ENCODE measurements around the gene SAA4. TPM values are rescaled to one million over a fixed set of nuclear protein-coding genes. Genes with fewer than 3 reads are reported as not detected.

The SAA4 gene
- polyA plus RNA-seq, 2 of the 4 experiments (the other 2 are of a cell fraction): not detected

GRCh38 chr11:18225913-18226312 lies 10.7 kb downstream of the SAA4 start:
- TF ChIP-seq NFE2L2 (conservative IDR thresholded peaks at IDR 0.05; ENCODE audit: low read length): no peak
- no peak for TF ChIP-seq CBX8 (IDR thresholded peaks at IDR 0.05)
- TF ChIP-seq RARB (CRISPR knock-in tag; IDR thresholded peaks at IDR 0.05): no peak
- TF ChIP-seq CBX2 (IDR thresholded peaks at IDR 0.05; ENCODE audit: borderline replicate concordance, low read depth): no peak
- TF ChIP-seq NR3C1 (IDR thresholded peaks at IDR 0.05): no peak
- TF ChIP-seq FOSB (CRISPR knock-in tag; IDR thresholded peaks at IDR 0.05): no peak
- no peak for TF ChIP-seq ATOH8 (CRISPR knock-in tag; IDR thresholded peaks at IDR 0.05; ENCODE audit: low read depth)
- no peak for TF ChIP-seq CHD2 (IDR thresholded peaks at IDR 0.05; ENCODE audit: low read length, partially characterized antibody)
- no peak for TF ChIP-seq HOXB13 (CRISPR knock-in tag; IDR thresholded peaks at IDR 0.05; ENCODE audit: low read depth)
- TF ChIP-seq HOXB5 (CRISPR knock-in tag; IDR thresholded peaks at IDR 0.05): no peak
- no peak for TF ChIP-seq BHLHE40 (IDR thresholded peaks at IDR 0.05; ENCODE audit: low read depth, low read length)
- TF ChIP-seq CTCF (IDR thresholded peaks at IDR 0.05): no peak
- no peak for TF ChIP-seq JUN (IDR thresholded peaks at IDR 0.05)
- no peak for TF ChIP-seq EP300 (IDR thresholded peaks at IDR 0.05)
- no peak for TF ChIP-seq POLR2A (IDR thresholded peaks at IDR 0.05; ENCODE audit: low read length)
- no peak for TF ChIP-seq JUNB (IDR thresholded peaks at IDR 0.05)
- no peak for TF ChIP-seq CEBPB (IDR thresholded peaks at IDR 0.05)
- TF ChIP-seq CHD4 (IDR thresholded peaks at IDR 0.05; ENCODE audit: borderline replicate concordance): no peak
- no peak for TF ChIP-seq TP53 (CRISPR knock-in tag; IDR thresholded peaks at IDR 0.05)
- ChIA-PET CTCF (interaction anchor here (0.9 to 1.6 kb wide), 2 partner anchors 10 to 19 kb away, joined by 3 read pairs; no protein-coding TSS in a partner anchor), POLR2A (no interaction called here)
- ATAC-seq (no peak), DNase-seq (ENCODE audit: low read depth in 1 of 2, low spot score in 1 of 2) (no peak), FAIRE-seq (no peak)
- 3% methylated on average over 2 of the region's 2 CpGs for WGBS (ENCODE audit: missing lambda C conversion rate)
- H3K4me3 ChIP-seq: no peak overlapping the region
- no peak overlapping the region for H3K4me2 ChIP-seq
- H3K27ac ChIP-seq: no peak overlapping the region
- H3K4me1 ChIP-seq: no peaks in the 10 kb centered on the region
- no peaks in the 10 kb centered on the region for H3K9me3 ChIP-seq

- ChIA-PET CTCF (interaction anchor here (1.6 kb wide), 1 partner anchor 21 kb away, joined by 3 read pairs; no protein-coding TSS in a partner anchor), POLR2A (no interaction called here)
- H3K4me2 ChIP-seq: no peak overlapping the region
- no peak for DNase-seq (ENCODE audit: low read depth in 1 of 2, low spot score in 1 of 2)
- WGBS (ENCODE audit: missing lambda C conversion rate): 19% methylated on average over 3 of the region's 3 CpGs
- no peak for ATAC-seq
- H3K9me3 ChIP-seq: no peaks in the 10 kb centered on the region
- no peaks in the 10 kb centered on the region for H3K4me1 ChIP-seq
- peak; percentile 56 for FAIRE-seq
- no peak overlapping the region for H3K27ac ChIP-seq
- TF ChIP-seq RAD21 (conservative IDR thresholded peaks at IDR 0.05 in 1 of 2, IDR thresholded peaks at IDR 0.05 in 1 of 2) (no peak), POLR2AphosphoS2 (conservative IDR thresholded peaks at IDR 0.05; ENCODE audit: low read length) (no peak)
- no peak overlapping the region for H3K4me3 ChIP-seq
Observed at GRCh38 chr11:18223591-18224387, 12.8 kb downstream of the SAA4 start.

- Histone ChIP-seq H3K9me3 (no peaks in the 10 kb centered on the region), H3K4me2 (no peak overlapping the region), H3K27ac (no peak overlapping the region), H3K4me1 (no peaks in the 10 kb centered on the region), H3K4me3 (no peak overlapping the region)
- DNase-seq (ENCODE audit: low read depth in 1 of 2, low spot score in 1 of 2) (no peak), FAIRE-seq (no peak), ATAC-seq (no peak)
- CTCF ChIA-PET: interaction anchor here (0.6 kb wide), 1 partner anchor 21 kb away, joined by 4 read pairs; no protein-coding TSS in a partner anchor
- 70% methylated on average over 3 of the region's 3 CpGs for WGBS (ENCODE audit: missing lambda C conversion rate)
- POLR2A ChIA-PET: no interaction called here
- TF ChIP-seq REST (IDR thresholded peaks at IDR 0.05) (no peak), CEBPB (IDR thresholded peaks at IDR 0.05) (no peak), PHF8 (IDR thresholded peaks at IDR 0.05; ENCODE audit: borderline replicate concordance, low read depth) (no peak), HOXA7 (CRISPR knock-in tag; IDR thresholded peaks at IDR 0.05) (no peak), KDM5A (IDR thresholded peaks at IDR 0.05) (no peak), MAZ (IDR thresholded peaks at IDR 0.05; ENCODE audit: borderline replicate concordance, low read depth, low read length) (no peak), EP300 (IDR thresholded peaks at IDR 0.05) (no peak), CHD2 (IDR thresholded peaks at IDR 0.05; ENCODE audit: low read length, partially characterized antibody) (no peak), TP53 (CRISPR knock-in tag; IDR thresholded peaks at IDR 0.05) (no peak), RNF2 (IDR thresholded peaks at IDR 0.05; ENCODE audit: borderline replicate concordance, low read depth) (no peak), JUN (IDR thresholded peaks at IDR 0.05) (no peak), MAFK (IDR thresholded peaks at IDR 0.05; ENCODE audit: partially characterized antibody) (no peak), RFX5 (IDR thresholded peaks at IDR 0.05) (no peak)
Observed at GRCh38 chr11:18222814-18223421, 13.7 kb downstream of the SAA4 start.
